HEK293T (cell line): ENCODE measurements around the gene CAMK2B.

Experiments
- ARNT ChIP-seq: fragments of 450-650 bp; IDR thresholded peaks from 2 replicates; pipeline ENCODE4 v1.6.1; 2017; ENCODE audit warnings: mild to moderate bottlenecking
- FOXA1 ChIP-seq: fragments of 450-650 bp; IDR thresholded peaks from 2 replicates; pipeline ENCODE4 v1.6.1; 2016; ENCODE audit warnings: mild to moderate bottlenecking
- FOXM1 ChIP-seq: fragments of 450-650 bp; IDR thresholded peaks from 2 replicates; pipeline ENCODE4 v1.6.1; 2017; ENCODE audit warnings: mild to moderate bottlenecking, borderline replicate concordance
- SP1 ChIP-seq: fragments of 450-650 bp; IDR thresholded peaks from 2 replicates; pipeline ENCODE4 v1.6.1; 2017
- SUZ12 ChIP-seq: fragments of 450-650 bp; IDR thresholded peaks from 2 replicates; pipeline ENCODE4 v1.6.1; 2016; ENCODE audit warnings: mild to moderate bottlenecking
- ZNF384 ChIP-seq: fragments of 450-650 bp; IDR thresholded peaks from 2 replicates; pipeline ENCODE4 v1.6.1; 2016

DNA sequence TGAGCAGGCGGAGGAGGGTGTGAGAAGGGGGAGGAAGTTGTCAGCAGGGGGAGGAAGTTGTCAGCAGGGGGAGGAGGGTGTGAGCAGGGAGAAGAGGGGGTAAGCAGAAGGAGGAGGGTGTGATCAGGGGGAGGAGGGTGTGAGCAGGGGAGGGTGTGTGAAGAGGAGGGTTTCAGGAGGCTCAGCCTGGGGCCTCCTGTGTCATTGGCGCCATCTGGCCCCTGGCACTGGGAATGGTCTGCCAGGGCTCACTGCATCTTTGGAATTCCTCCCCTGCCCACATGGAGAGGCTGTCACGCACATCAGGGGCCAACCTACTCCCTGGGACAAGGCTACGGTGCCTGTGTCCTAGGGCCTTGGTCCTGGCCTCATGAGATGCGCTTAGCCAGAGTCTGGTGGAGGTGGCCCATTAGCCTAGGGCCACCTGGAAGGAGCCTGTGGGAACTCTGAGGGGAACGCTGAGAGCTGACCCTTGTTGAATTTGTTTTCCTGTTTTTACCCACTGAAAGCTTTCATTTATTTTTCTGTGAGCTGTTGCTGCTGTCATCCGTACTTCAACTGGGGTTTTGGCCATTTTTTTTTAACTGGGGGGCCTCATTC lies 18.0 kb downstream of the CAMK2B start:
- TF ChIP-seq FOXA1: no peak
- no peak for TF ChIP-seq SP1
- TF ChIP-seq ZNF384: no peak
- no peak for TF ChIP-seq FOXM1
- no peak for TF ChIP-seq SUZ12
- no peak for TF ChIP-seq ARNT
